ENCODE results near the gene SMC2. TPM values are rescaled to one million over a fixed set of nuclear protein-coding genes. Genes with fewer than 3 reads are reported as not detected.

SMC2 gene
- total RNA-seq, 4 donors from 2014 or later = 5.4 to 8.4 (median 6.9) TPM

GRCh38 chr9:104074876-104075275 lies 19.2 kb upstream of the SMC2 start:
- TF ChIP-seq CTCF (IDR thresholded peaks at IDR 0.05) = no peak
- DNase-seq (ENCODE audit: low spot score) (no peak), ATAC-seq (ENCODE audit: low FRiP score) (peak; percentile 74)

- ATAC-seq (ENCODE audit: low FRiP score) = peak; percentile 82
- DNase-seq (ENCODE audit: low spot score) = no peak
These were observed 18.0 kb upstream of the SMC2 start for GRCh38 chr9:104075801-104076753.

GRCh38 chr9:104078596-104078995 lies 15.5 kb upstream of the SMC2 start:
- no peak for TF ChIP-seq CTCF (IDR thresholded peaks at IDR 0.05)
- DNase-seq (ENCODE audit: low spot score) = no peak
- no peak for ATAC-seq (ENCODE audit: low FRiP score)

More at GRCh38 chr9:104075801-104076753, 18.0 kb upstream of the SMC2 start:
- no peak for TF ChIP-seq CTCF (IDR thresholded peaks at IDR 0.05)

- no peak for DNase-seq (ENCODE audit: low spot score)
These were observed 13.1 kb upstream of the SMC2 start for GRCh38 chr9:104080983-104081382.

GRCh38 chr9:104082168-104082567 lies 11.9 kb upstream of the SMC2 start:
- ATAC-seq (ENCODE audit: low FRiP score) (no peak), DNase-seq (ENCODE audit: low spot score) (no peak)
- no peak for TF ChIP-seq CTCF (IDR thresholded peaks at IDR 0.05)

More at GRCh38 chr9:104080983-104081382, 13.1 kb upstream of the SMC2 start:
- no peak for ATAC-seq (ENCODE audit: low FRiP score)
- no peak for TF ChIP-seq CTCF (IDR thresholded peaks at IDR 0.05)

GRCh38 chr9:104085525-104085924 lies 8.6 kb upstream of the SMC2 start:
- no peak for TF ChIP-seq CTCF (IDR thresholded peaks at IDR 0.05)
- DNase-seq (ENCODE audit: low spot score) (no peak), ATAC-seq (ENCODE audit: low FRiP score) (no peak)

- no peak for ATAC-seq (ENCODE audit: low FRiP score)
- DNase-seq (ENCODE audit: low spot score) = no peak
- TF ChIP-seq CTCF (IDR thresholded peaks at IDR 0.05) = no peak
These were observed 6.2 kb upstream of the SMC2 start for GRCh38 chr9:104087894-104088293.
